Neural cell (in vitro differentiated cells): Measurements from ENCODE around the gene DDX1. TPM values are rescaled to one million over a fixed set of nuclear protein-coding genes. Genes with fewer than 3 reads are reported as not detected.

Experiments
- H2AFZ ChIP-seq: fragments of 200-600, 300-800 bp; sonication (generic), shearing (Covaris generic); 2 replicates; pipeline ENCODE4 v1.6.0; 2014; ENCODE audit warnings: low read depth, mild to moderate bottlenecking, antibody characterized with exemption, low read length, moderate library complexity
- H3F3A ChIP-seq: fragments of 200-600 bp; shearing (Covaris generic); 2 replicates; pipeline ENCODE4 v1.6.1; 2016; ENCODE audit warnings: mild to moderate bottlenecking, moderate library complexity, mixed read lengths, antibody characterized with exemption, low read length; ENCODE audit not compliant: insufficient read depth, poor library complexity, severe bottlenecking
- H3K27ac ChIP-seq: fragments of 200-600, 300-800 bp; sonication (generic), shearing (Covaris generic); 2 replicates; pipeline ENCODE4 v1.5.1; 2014; ENCODE audit warnings: mild to moderate bottlenecking, low read length, moderate library complexity
- H3K27me3 ChIP-seq: fragments of 300-800, 200-600 bp; sonication (generic), shearing (Covaris generic); 2 replicates; pipeline ENCODE4 v1.6.0; 2014; ENCODE audit warnings: mild to moderate bottlenecking, low read depth, low read length, moderate library complexity; ENCODE audit not compliant: insufficient read depth
- H3K36me3 ChIP-seq: fragments of 300-800, 200-600 bp; sonication (generic), shearing (Covaris generic); 2 replicates; pipeline ENCODE4 v1.5.1; 2014; ENCODE audit warnings: mild to moderate bottlenecking, antibody characterized with exemption, low read length, moderate library complexity; ENCODE audit not compliant: insufficient read depth
- H3K4me2 ChIP-seq: fragments of 300-800, 200-600 bp; sonication (generic), shearing (Covaris generic); 2 replicates; pipeline ENCODE4 v1.6.0; 2014; ENCODE audit warnings: mild to moderate bottlenecking, low read length
- H3K4me3 ChIP-seq: fragments of 300-800, 200-600 bp; sonication (generic), shearing (Covaris generic); 2 replicates; pipeline ENCODE4 v1.5.1; 2014; ENCODE audit warnings: mild to moderate bottlenecking, low read length, moderate library complexity
- H3K79me2 ChIP-seq: fragments of 200-600 bp; shearing (Covaris generic); replicated peaks from 2 replicates; pipeline ENCODE4 v1.6.0; 2014; ENCODE audit warnings: mild to moderate bottlenecking, low read length, moderate library complexity; ENCODE audit not compliant: insufficient read depth
- H3K9ac ChIP-seq: fragments of 300-800, 200-600 bp; sonication (generic), shearing (Covaris generic); 2 replicates; pipeline ENCODE4 v1.6.1; 2016; ENCODE audit warnings: mild to moderate bottlenecking, low read length, mixed read lengths
- H3K9me2 ChIP-seq: fragments of 200-600 bp; shearing (Covaris generic); 2 replicates; pipeline ENCODE4 v1.6.1; 2016; ENCODE audit warnings: mild to moderate bottlenecking, low read length, mixed read lengths; ENCODE audit not compliant: insufficient read depth
- H3K9me3 ChIP-seq: fragments of 200-600, 300-800 bp; sonication (generic), shearing (Covaris generic); 2 replicates; pipeline ENCODE4 v1.6.1; 2016; ENCODE audit warnings: mild to moderate bottlenecking, mixed run types, low read length, moderate library complexity, mixed read lengths
- H4K20me1 ChIP-seq: fragments of 200-600 bp; shearing (Covaris generic); 2 replicates; pipeline ENCODE4 v1.6.1; 2016; ENCODE audit warnings: mild to moderate bottlenecking, mixed run types; ENCODE audit not compliant: insufficient read depth
- CTCF ChIP-seq: fragments of 450-650 bp; IDR thresholded peaks from 2 replicates; pipeline ENCODE4 v1.5.1; 2014; ENCODE audit warnings: antibody characterized with exemption, mild to moderate bottlenecking, moderate library complexity; ENCODE audit not compliant: poor library complexity, severe bottlenecking
- EP300 ChIP-seq: fragments of 450-650 bp; conservative IDR thresholded peaks from 2 replicates; pipeline ENCODE4 v1.6.1; 2014; ENCODE audit warnings: antibody characterized with exemption, mild to moderate bottlenecking, moderate library complexity; ENCODE audit not compliant: poor library complexity, severe bottlenecking
- EZH2 ChIP-seq: fragments of 200-600, 300-800 bp; shearing (Covaris generic), sonication (generic); IDR thresholded peaks from 2 replicates; pipeline ENCODE4 v1.6.1; 2014; ENCODE audit warnings: antibody characterized with exemption, low read length, borderline replicate concordance, mild to moderate bottlenecking; ENCODE audit not compliant: insufficient read depth, poor library complexity, severe bottlenecking
- MXI1 ChIP-seq: fragments of 450-650 bp; conservative IDR thresholded peaks from 2 replicates; pipeline ENCODE4 v1.6.1; 2014; ENCODE audit warnings: antibody characterized with exemption, mild to moderate bottlenecking; ENCODE audit not compliant: poor library complexity, severe bottlenecking
- POLR2AphosphoS5 ChIP-seq: IDR thresholded peaks from 2 replicates; pipeline ENCODE4 v1.6.1; 2012
- RAD21 ChIP-seq: fragments of 450-650 bp; conservative IDR thresholded peaks from 2 replicates; pipeline ENCODE4 v1.6.1; 2014; ENCODE audit warnings: antibody characterized with exemption, mild to moderate bottlenecking, moderate library complexity
- REST ChIP-seq: IDR thresholded peaks from 2 replicates; pipeline ENCODE4 v1.6.1; 2012; ENCODE audit warnings: borderline replicate concordance
- SMC3 ChIP-seq: fragments of 450-650 bp; conservative IDR thresholded peaks from 2 replicates; pipeline ENCODE4 v1.6.1; 2014; ENCODE audit warnings: antibody characterized with exemption, mild to moderate bottlenecking, moderate library complexity; ENCODE audit not compliant: poor library complexity
- TAF1 ChIP-seq: IDR thresholded peaks from 2 replicates; pipeline ENCODE4 v1.6.1; 2012; ENCODE audit warnings: low read depth
- polyA plus RNA-seq: library from polyadenylated mRNA; depleted of rRNA; stranded (reverse); fragments of >200 nt; gene quantifications from 2 replicates; pipeline ENCODE4 v1.2.3, GENCODE V29; 2014

The DDX1 gene
- polyA plus RNA-seq, 1 donor from 2014 or later: 159 TPM

GRCh38 chr2:15556311-15556930 lies 35.2 kb upstream of the DDX1 start:
- H3K9me2 ChIP-seq: no peaks in the 10 kb centered on the region
- TF ChIP-seq EP300 (no peak), CTCF (no peak), RAD21 (no peak)
- H3K79me2 ChIP-seq: peaks cover 28% of the 10 kb centered on the region
- no peak overlapping the region for H3K9ac ChIP-seq
- H3F3A ChIP-seq: peaks cover 3% of the 10 kb centered on the region
- no peak overlapping the region for H3K4me2 ChIP-seq
- no peak overlapping the region for H3K27ac ChIP-seq
- H2AFZ ChIP-seq: no peak overlapping the region
- no peaks in the 10 kb centered on the region for H3K36me3 ChIP-seq
- no peaks in the 10 kb centered on the region for H3K27me3 ChIP-seq
- H3K4me3 ChIP-seq: no peak overlapping the region
- no peaks in the 10 kb centered on the region for H4K20me1 ChIP-seq
- H3K9me3 ChIP-seq: no peaks in the 10 kb centered on the region

GRCh38 chr2:15557887-15558311 lies 33.8 kb upstream of the DDX1 start:
- no peak for TF ChIP-seq SMC3
- TF ChIP-seq RAD21: no peak
- TF ChIP-seq TAF1: no peak
- no peak for TF ChIP-seq EP300
- TF ChIP-seq MXI1: no peak
- TF ChIP-seq POLR2AphosphoS5: no peak
- TF ChIP-seq EZH2: no peak
- no peak for TF ChIP-seq CTCF
- no peak for TF ChIP-seq REST
- no peak overlapping the region for H3K4me3 ChIP-seq
- no peaks in the 10 kb centered on the region for H3K9me2 ChIP-seq
- H3K36me3 ChIP-seq: no peaks in the 10 kb centered on the region
- no peaks in the 10 kb centered on the region for H3K9me3 ChIP-seq
- H3K4me2 ChIP-seq: no peak overlapping the region
- H3K27me3 ChIP-seq: no peaks in the 10 kb centered on the region
- H3F3A ChIP-seq: peaks cover 9% of the 10 kb centered on the region
- H3K9ac ChIP-seq: no peak overlapping the region
- H3K27ac ChIP-seq: no peak overlapping the region
- H2AFZ ChIP-seq: no peak overlapping the region
- peaks cover 28% of the 10 kb centered on the region for H3K79me2 ChIP-seq
- no peaks in the 10 kb centered on the region for H4K20me1 ChIP-seq
